ENCODE data around the gene ARHGAP27.

Gene ARHGAP27

DNA sequence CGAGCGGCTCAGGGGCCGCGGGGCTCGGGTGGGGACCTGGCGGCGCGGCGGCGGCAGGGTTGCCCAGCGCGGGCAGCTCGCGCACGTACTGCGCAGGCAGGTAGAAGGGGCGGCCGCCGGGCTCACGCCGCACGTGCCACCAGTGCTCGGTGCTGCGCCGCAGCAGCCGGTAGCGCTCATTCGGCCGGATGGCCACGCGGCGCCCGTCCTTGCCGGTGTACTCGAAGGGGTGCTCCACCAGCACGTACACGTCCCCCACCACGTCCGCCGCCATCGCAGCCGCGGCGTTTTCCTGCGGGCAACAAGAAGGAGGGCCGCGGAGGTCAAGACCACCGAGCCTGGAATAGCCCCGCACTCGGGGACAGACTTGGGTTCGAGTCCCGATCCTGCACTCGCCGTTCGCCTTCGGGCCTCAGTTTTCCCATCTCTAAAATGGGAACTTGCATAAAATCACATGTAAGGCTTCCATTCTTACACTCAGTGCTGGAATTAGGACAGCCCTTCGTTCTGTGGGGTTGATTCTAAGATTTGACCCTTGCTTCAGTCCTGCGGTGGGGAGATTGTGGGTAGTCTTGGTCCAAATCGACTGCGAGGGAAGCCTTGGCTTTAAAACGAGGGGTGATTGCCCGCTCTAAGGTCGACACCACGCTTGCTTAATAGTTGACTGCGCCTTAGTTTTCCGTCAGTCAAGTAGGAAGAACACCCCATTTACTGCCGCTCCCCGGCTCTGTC is 2.5 kb downstream of the ARHGAP27 start:
- TF ChIP-seq ZFP30 (CRISPR knock-in tag; IDR thresholded peaks at IDR 0.05) (no peak), SNAI2 (CRISPR knock-in tag; IDR thresholded peaks at IDR 0.05) (no peak), ZNF565 (CRISPR knock-in tag; conservative IDR thresholded peaks at IDR 0.05; ENCODE audit: low read depth) (no peak), OSR1 (CRISPR knock-in tag; IDR thresholded peaks at IDR 0.05) (no peak), ZNF8 (CRISPR knock-in tag; IDR thresholded peaks at IDR 0.05) (no peak), TOX (CRISPR knock-in tag; IDR thresholded peaks at IDR 0.05; ENCODE audit: borderline replicate concordance) (no peak), ARNTL (CRISPR knock-in tag; IDR thresholded peaks at IDR 0.05; ENCODE audit: borderline replicate concordance, low read depth) (no peak), BACH2 (CRISPR knock-in tag; IDR thresholded peaks at IDR 0.05; ENCODE audit: borderline replicate concordance) (no peak), ESRRG (CRISPR knock-in tag; IDR thresholded peaks at IDR 0.05) (no peak)
- TF ChIP-seq, protein P1, sequence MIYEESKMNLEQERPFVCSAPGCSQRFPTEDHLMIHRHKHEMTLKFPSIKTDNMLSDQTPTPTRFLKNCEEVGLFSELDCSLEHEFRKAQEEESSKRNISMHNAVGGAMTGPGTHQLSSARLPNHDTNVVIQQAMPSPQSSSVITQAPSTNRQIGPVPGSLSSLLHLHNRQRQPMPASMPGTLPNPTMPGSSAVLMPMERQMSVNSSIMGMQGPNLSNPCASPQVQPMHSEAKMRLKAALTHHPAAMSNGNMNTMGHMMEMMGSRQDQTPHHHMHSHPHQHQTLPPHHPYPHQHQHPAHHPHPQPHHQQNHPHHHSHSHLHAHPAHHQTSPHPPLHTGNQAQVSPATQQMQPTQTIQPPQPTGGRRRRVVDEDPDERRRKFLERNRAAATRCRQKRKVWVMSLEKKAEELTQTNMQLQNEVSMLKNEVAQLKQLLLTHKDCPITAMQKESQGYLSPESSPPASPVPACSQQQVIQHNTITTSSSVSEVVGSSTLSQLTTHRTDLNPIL (CRISPR knock-in tag; IDR thresholded peaks at IDR 0.05; ENCODE audit: low read depth) = no peak
- TF ChIP-seq, protein P2, sequence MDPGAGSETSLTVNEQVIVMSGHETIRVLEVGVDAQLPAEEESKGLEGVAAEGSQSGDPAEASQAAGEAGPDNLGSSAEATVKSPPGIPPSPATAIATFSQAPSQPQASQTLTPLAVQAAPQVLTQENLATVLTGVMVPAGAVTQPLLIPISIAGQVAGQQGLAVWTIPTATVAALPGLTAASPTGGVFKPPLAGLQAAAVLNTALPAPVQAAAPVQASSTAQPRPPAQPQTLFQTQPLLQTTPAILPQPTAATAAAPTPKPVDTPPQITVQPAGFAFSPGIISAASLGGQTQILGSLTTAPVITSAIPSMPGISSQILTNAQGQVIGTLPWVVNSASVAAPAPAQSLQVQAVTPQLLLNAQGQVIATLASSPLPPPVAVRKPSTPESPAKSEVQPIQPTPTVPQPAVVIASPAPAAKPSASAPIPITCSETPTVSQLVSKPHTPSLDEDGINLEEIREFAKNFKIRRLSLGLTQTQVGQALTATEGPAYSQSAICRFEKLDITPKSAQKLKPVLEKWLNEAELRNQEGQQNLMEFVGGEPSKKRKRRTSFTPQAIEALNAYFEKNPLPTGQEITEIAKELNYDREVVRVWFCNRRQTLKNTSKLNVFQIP (CRISPR knock-in tag; IDR thresholded peaks at IDR 0.05; ENCODE audit: borderline replicate concordance, low read depth) = no peak
- TF ChIP-seq, protein P3, sequence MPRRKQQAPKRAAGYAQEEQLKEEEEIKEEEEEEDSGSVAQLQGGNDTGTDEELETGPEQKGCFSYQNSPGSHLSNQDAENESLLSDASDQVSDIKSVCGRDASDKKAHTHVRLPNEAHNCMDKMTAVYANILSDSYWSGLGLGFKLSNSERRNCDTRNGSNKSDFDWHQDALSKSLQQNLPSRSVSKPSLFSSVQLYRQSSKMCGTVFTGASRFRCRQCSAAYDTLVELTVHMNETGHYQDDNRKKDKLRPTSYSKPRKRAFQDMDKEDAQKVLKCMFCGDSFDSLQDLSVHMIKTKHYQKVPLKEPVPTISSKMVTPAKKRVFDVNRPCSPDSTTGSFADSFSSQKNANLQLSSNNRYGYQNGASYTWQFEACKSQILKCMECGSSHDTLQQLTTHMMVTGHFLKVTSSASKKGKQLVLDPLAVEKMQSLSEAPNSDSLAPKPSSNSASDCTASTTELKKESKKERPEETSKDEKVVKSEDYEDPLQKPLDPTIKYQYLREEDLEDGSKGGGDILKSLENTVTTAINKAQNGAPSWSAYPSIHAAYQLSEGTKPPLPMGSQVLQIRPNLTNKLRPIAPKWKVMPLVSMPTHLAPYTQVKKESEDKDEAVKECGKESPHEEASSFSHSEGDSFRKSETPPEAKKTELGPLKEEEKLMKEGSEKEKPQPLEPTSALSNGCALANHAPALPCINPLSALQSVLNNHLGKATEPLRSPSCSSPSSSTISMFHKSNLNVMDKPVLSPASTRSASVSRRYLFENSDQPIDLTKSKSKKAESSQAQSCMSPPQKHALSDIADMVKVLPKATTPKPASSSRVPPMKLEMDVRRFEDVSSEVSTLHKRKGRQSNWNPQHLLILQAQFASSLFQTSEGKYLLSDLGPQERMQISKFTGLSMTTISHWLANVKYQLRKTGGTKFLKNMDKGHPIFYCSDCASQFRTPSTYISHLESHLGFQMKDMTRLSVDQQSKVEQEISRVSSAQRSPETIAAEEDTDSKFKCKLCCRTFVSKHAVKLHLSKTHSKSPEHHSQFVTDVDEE (CRISPR knock-in tag; IDR thresholded peaks at IDR 0.05) = no peak
- TF ChIP-seq, protein P4, sequence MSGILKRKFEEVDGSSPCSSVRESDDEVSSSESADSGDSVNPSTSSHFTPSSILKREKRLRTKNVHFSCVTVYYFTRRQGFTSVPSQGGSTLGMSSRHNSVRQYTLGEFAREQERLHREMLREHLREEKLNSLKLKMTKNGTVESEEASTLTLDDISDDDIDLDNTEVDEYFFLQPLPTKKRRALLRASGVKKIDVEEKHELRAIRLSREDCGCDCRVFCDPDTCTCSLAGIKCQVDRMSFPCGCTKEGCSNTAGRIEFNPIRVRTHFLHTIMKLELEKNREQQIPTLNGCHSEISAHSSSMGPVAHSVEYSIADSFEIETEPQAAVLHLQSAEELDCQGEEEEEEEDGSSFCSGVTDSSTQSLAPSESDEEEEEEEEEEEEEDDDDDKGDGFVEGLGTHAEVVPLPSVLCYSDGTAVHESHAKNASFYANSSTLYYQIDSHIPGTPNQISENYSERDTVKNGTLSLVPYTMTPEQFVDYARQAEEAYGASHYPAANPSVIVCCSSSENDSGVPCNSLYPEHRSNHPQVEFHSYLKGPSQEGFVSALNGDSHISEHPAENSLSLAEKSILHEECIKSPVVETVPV (CRISPR knock-in tag; IDR thresholded peaks at IDR 0.05) = no peak
- no peak for ATAC-seq

DNA sequence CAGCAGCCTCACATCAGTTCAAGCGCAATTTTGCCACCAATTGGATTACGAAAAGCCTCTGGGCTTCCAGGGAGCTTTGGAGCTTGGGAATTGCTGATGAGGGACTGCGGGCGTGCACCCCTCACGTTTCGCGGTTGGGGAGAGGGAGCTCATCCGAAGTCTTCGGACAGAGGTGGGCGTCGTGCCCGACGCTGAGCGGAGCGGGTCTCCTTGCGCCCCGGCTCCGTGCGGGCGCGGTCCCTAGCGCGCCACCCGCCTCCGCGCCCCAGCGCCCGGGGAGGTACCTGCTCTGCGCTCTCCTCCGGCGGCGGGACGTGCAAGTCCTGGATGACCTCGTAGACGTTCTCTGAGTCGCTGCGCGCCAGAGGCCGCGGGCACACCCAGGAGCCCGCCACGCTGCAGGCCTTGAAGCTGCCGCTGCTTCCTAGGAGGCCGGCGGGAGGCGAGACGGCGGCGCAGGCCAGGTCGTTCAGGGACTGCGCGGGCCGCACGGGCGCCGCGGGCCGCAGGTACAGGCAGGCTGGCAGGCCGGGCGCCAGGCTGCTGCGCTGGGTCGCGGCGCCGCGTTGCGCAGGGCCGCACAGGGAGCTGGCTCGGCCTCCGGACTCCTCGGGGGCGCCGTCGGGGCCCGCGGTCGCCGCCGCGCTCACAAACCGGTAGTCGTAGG is 3.2 kb downstream of the ARHGAP27 start:
- ATAC-seq = no peak
- TF ChIP-seq, protein P3 (CRISPR knock-in tag; IDR thresholded peaks at IDR 0.05) = no peak
- TF ChIP-seq RARB (CRISPR knock-in tag; IDR thresholded peaks at IDR 0.05) (no peak), SNAI2 (CRISPR knock-in tag; IDR thresholded peaks at IDR 0.05) (no peak), OSR1 (CRISPR knock-in tag; IDR thresholded peaks at IDR 0.05) (no peak), ARNTL (CRISPR knock-in tag; IDR thresholded peaks at IDR 0.05; ENCODE audit: borderline replicate concordance, low read depth) (no peak)
- TF ChIP-seq, protein P5, sequence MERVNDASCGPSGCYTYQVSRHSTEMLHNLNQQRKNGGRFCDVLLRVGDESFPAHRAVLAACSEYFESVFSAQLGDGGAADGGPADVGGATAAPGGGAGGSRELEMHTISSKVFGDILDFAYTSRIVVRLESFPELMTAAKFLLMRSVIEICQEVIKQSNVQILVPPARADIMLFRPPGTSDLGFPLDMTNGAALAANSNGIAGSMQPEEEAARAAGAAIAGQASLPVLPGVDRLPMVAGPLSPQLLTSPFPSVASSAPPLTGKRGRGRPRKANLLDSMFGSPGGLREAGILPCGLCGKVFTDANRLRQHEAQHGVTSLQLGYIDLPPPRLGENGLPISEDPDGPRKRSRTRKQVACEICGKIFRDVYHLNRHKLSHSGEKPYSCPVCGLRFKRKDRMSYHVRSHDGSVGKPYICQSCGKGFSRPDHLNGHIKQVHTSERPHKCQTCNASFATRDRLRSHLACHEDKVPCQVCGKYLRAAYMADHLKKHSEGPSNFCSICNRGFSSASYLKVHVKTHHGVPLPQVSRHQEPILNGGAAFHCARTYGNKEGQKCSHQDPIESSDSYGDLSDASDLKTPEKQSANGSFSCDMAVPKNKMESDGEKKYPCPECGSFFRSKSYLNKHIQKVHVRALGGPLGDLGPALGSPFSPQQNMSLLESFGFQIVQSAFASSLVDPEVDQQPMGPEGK (CRISPR knock-in tag; IDR thresholded peaks at IDR 0.05; ENCODE audit: borderline replicate concordance) = no peak
